ENCODE results near the gene GNB1.

GNB1 gene

GRCh38 chr1:1775327-1776226, 115.3 kb downstream of the GNB1 start:
- H3K27me3 ChIP-seq (ENCODE audit: insufficient read depth, low read length), result no peaks in the 10 kb centered on the region
- H3K27ac ChIP-seq (ENCODE audit: low read depth, low read length), result no peak overlapping the region
- peaks cover 9% of the 10 kb centered on the region; the same call in 1 of the 2 replicates for H3K9me3 ChIP-seq (ENCODE audit: insufficient read depth, low read depth, low read length)
- peaks cover 22% of the 10 kb centered on the region for H3K36me3 ChIP-seq (ENCODE audit: insufficient read depth, low read length)
- H3K4me1 ChIP-seq (ENCODE audit: insufficient read depth, low read length), result peaks cover 22% of the 10 kb centered on the region
- no peak overlapping the region for H3K9ac ChIP-seq (ENCODE audit: low read depth, low read length)
- WGBS, result 89% methylated on average over 11 of the region's 11 CpGs
- no peak overlapping the region for H3K4me3 ChIP-seq (ENCODE audit: low read length)

- Histone ChIP-seq H3K4me3 (ENCODE audit: low read length) (no peak overlapping the region), H3K27me3 (ENCODE audit: insufficient read depth, low read length) (no peaks in the 10 kb centered on the region), H3K36me3 (ENCODE audit: insufficient read depth, low read length) (peaks cover 24% of the 10 kb centered on the region), H3K9ac (ENCODE audit: low read depth, low read length) (no peak overlapping the region), H3K4me1 (ENCODE audit: insufficient read depth, low read length) (peaks cover 10% of the 10 kb centered on the region), H3K9me3 (ENCODE audit: insufficient read depth, low read depth, low read length) (peaks cover 9% of the 10 kb centered on the region; the same call in 1 of the 2 replicates), H3K27ac (ENCODE audit: low read depth, low read length) (no peak overlapping the region)
- 99% methylated on average over 3 of the region's 4 CpGs for WGBS
Measured at GRCh38 chr1:1773874-1774273, 117.0 kb downstream of the GNB1 start.

- peaks cover 32% of the 10 kb centered on the region for H3K36me3 ChIP-seq (ENCODE audit: insufficient read depth, low read length)
- H3K4me3 ChIP-seq (ENCODE audit: low read length), result no peak overlapping the region
- H3K4me1 ChIP-seq (ENCODE audit: insufficient read depth, low read length), result peaks cover 3% of the 10 kb centered on the region; the same call in 1 of the 2 replicates
- 96% methylated on average over 3 of the region's 3 CpGs for WGBS
- no peak overlapping the region for H3K9ac ChIP-seq (ENCODE audit: low read depth, low read length)
- H3K27ac ChIP-seq (ENCODE audit: low read depth, low read length), result no peak overlapping the region
- H3K27me3 ChIP-seq (ENCODE audit: insufficient read depth, low read length), result no peaks in the 10 kb centered on the region
- peaks cover 9% of the 10 kb centered on the region; the same call in 1 of the 2 replicates for H3K9me3 ChIP-seq (ENCODE audit: insufficient read depth, low read depth, low read length)
Measured at GRCh38 chr1:1771096-1771495, 119.8 kb downstream of the GNB1 start.

- Histone ChIP-seq H3K27ac (ENCODE audit: low read depth, low read length) (no peak overlapping the region), H3K9me3 (ENCODE audit: insufficient read depth, low read depth, low read length) (peaks cover 9% of the 10 kb centered on the region; the same call in 1 of the 2 replicates), H3K9ac (ENCODE audit: low read depth, low read length) (no peak overlapping the region), H3K4me1 (ENCODE audit: insufficient read depth, low read length) (no peaks in the 10 kb centered on the region), H3K27me3 (ENCODE audit: insufficient read depth, low read length) (no peaks in the 10 kb centered on the region), H3K36me3 (ENCODE audit: insufficient read depth, low read length) (peaks cover 37% of the 10 kb centered on the region), H3K4me3 (ENCODE audit: low read length) (no peak overlapping the region)
- 92% methylated on average over 1 of the region's 3 CpGs for WGBS
Measured at GRCh38 chr1:1770102-1770501, 120.8 kb downstream of the GNB1 start.

- Histone ChIP-seq H3K9ac (ENCODE audit: low read depth, low read length) (no peak overlapping the region), H3K27me3 (ENCODE audit: insufficient read depth, low read length) (no peaks in the 10 kb centered on the region), H3K4me3 (ENCODE audit: low read length) (no peak overlapping the region), H3K4me1 (ENCODE audit: insufficient read depth, low read length) (no peaks in the 10 kb centered on the region), H3K9me3 (ENCODE audit: insufficient read depth, low read depth, low read length) (peaks cover 9% of the 10 kb centered on the region; the same call in 1 of the 2 replicates), H3K36me3 (ENCODE audit: insufficient read depth, low read length) (peaks cover 49% of the 10 kb centered on the region), H3K27ac (ENCODE audit: low read depth, low read length) (no peak overlapping the region)
- 95% methylated on average over 7 of the region's 7 CpGs for WGBS
Measured at GRCh38 chr1:1768249-1768992, 122.5 kb downstream of the GNB1 start.

- Histone ChIP-seq H3K9ac (ENCODE audit: low read depth, low read length) (no peak overlapping the region), H3K4me3 (ENCODE audit: low read length) (no peak overlapping the region), H3K27me3 (ENCODE audit: insufficient read depth, low read length) (no peaks in the 10 kb centered on the region), H3K4me1 (ENCODE audit: insufficient read depth, low read length) (no peaks in the 10 kb centered on the region), H3K9me3 (ENCODE audit: insufficient read depth, low read depth, low read length) (no peaks in the 10 kb centered on the region), H3K36me3 (ENCODE audit: insufficient read depth, low read length) (peaks cover 60% of the 10 kb centered on the region), H3K27ac (ENCODE audit: low read depth, low read length) (no peak overlapping the region)
- WGBS, result 96% methylated on average over 22 of the region's 23 CpGs
Measured at GRCh38 chr1:1764876-1765470, 125.9 kb downstream of the GNB1 start.

- Histone ChIP-seq H3K9me3 (ENCODE audit: insufficient read depth, low read depth, low read length) (no peaks in the 10 kb centered on the region), H3K4me1 (ENCODE audit: insufficient read depth, low read length) (no peaks in the 10 kb centered on the region), H3K27ac (ENCODE audit: low read depth, low read length) (no peak overlapping the region), H3K4me3 (ENCODE audit: low read length) (no peak overlapping the region), H3K9ac (ENCODE audit: low read depth, low read length) (no peak overlapping the region), H3K36me3 (ENCODE audit: insufficient read depth, low read length) (peaks cover 68% of the 10 kb centered on the region), H3K27me3 (ENCODE audit: insufficient read depth, low read length) (no peaks in the 10 kb centered on the region)
- WGBS, result 94% methylated on average over 31 of the region's 32 CpGs
Measured at GRCh38 chr1:1763657-1764621, 126.9 kb downstream of the GNB1 start.

- Histone ChIP-seq H3K36me3 (ENCODE audit: insufficient read depth, low read length) (peaks cover 75% of the 10 kb centered on the region), H3K4me3 (ENCODE audit: low read length) (no peak overlapping the region), H3K27ac (ENCODE audit: low read depth, low read length) (no peak overlapping the region), H3K4me1 (ENCODE audit: insufficient read depth, low read length) (no peaks in the 10 kb centered on the region), H3K9me3 (ENCODE audit: insufficient read depth, low read depth, low read length) (no peaks in the 10 kb centered on the region), H3K27me3 (ENCODE audit: insufficient read depth, low read length) (no peaks in the 10 kb centered on the region), H3K9ac (ENCODE audit: low read depth, low read length) (no peak overlapping the region)
- WGBS, result 96% methylated on average over 23 of the region's 23 CpGs
Measured at GRCh38 chr1:1761504-1762376, 129.1 kb downstream of the GNB1 start.

- no peaks in the 10 kb centered on the region for H3K4me1 ChIP-seq (ENCODE audit: insufficient read depth, low read length)
- no peaks in the 10 kb centered on the region for H3K27me3 ChIP-seq (ENCODE audit: insufficient read depth, low read length)
- H3K27ac ChIP-seq (ENCODE audit: low read depth, low read length), result no peak overlapping the region
- H3K9ac ChIP-seq (ENCODE audit: low read depth, low read length), result no peak overlapping the region
- H3K36me3 ChIP-seq (ENCODE audit: insufficient read depth, low read length), result peaks cover 85% of the 10 kb centered on the region
- H3K4me3 ChIP-seq (ENCODE audit: low read length), result no peak overlapping the region
- H3K9me3 ChIP-seq (ENCODE audit: insufficient read depth, low read depth, low read length), result no peaks in the 10 kb centered on the region
- WGBS, result 96% methylated on average over 10 of the region's 10 CpGs
Measured at GRCh38 chr1:1760715-1761114, 130.2 kb downstream of the GNB1 start.

GRCh38 chr1:1760345-1760650, 130.6 kb downstream of the GNB1 start:
- Histone ChIP-seq H3K9me3 (ENCODE audit: insufficient read depth, low read depth, low read length) (no peaks in the 10 kb centered on the region), H3K27ac (ENCODE audit: low read depth, low read length) (no peak overlapping the region), H3K4me1 (ENCODE audit: insufficient read depth, low read length) (no peaks in the 10 kb centered on the region), H3K4me3 (ENCODE audit: low read length) (no peak overlapping the region), H3K36me3 (ENCODE audit: insufficient read depth, low read length) (peaks cover 85% of the 10 kb centered on the region), H3K27me3 (ENCODE audit: insufficient read depth, low read length) (no peaks in the 10 kb centered on the region), H3K9ac (ENCODE audit: low read depth, low read length) (no peak overlapping the region)
- 96% methylated on average over 20 of the region's 20 CpGs for WGBS
